Ovary (tissue), 9 donors: ENCODE data around the gene ANKDD1B. TPM values are rescaled to one million over a fixed set of nuclear protein-coding genes. Genes with fewer than 3 reads are reported as not detected.

Experiments
- DNase-seq, 5 donors: peaks; one replicate each; pipeline ENCODE4 v3.0.0-alpha.2; 2019 to 2020
- H3K27ac ChIP-seq, 2 donors: fragments of 200-600 bp; one replicate each; pipeline versions ENCODE4 v1.5.1 to v1.8.0; 2019 to 2022
- H3K27me3 ChIP-seq: fragments of 200-600 bp; one replicate; pipeline ENCODE4 v1.8.0; 2022
- H3K36me3 ChIP-seq: fragments of 200-600 bp; sonication (generic); one replicate; pipeline ENCODE4 v1.5.1; 2019
- H3K4me1 ChIP-seq: one replicate; pipeline ENCODE4 v1.8.1; 2013; ENCODE audit warnings: mild to moderate bottlenecking, moderate library complexity; ENCODE audit not compliant: insufficient read depth
- H3K4me3 ChIP-seq: fragments of 200-600 bp; sonication (generic); one replicate; pipeline ENCODE4 v1.5.1; 2017
- H3K9me3 ChIP-seq, 2 donors: fragments of 200-600 bp in 1 of 2; sonication (generic) in 1 of 2; one replicate each; pipeline versions ENCODE4 v1.5.1 to v1.8.1; 2013 to 2019; ENCODE audit warnings: mild to moderate bottlenecking in 1 of 2, moderate library complexity in 1 of 2
- EP300 ChIP-seq: sonication (generic); formaldehyde crosslinking; IDR thresholded peaks from one replicate; pipeline ENCODE4 v1.6.1; 2017; ENCODE audit warnings: antibody characterized with exemption
- POLR2A ChIP-seq: fragments of 450-650 bp; IDR thresholded peaks from one replicate; pipeline ENCODE4 v1.6.1; 2017; ENCODE audit warnings: antibody characterized with exemption, mild to moderate bottlenecking, moderate library complexity
- WGBS, 3 donors: extraction: QIAGEN DNeasy Blood & Tissue Kit in 1 of 3; methylation state at CpG; one replicate each; pipeline versions ENCODE4 v1.1.5 to v1.1.7; 2013 to 2017; 5-methylcytosine and 5-hydroxymethylcytosine counted together
- intact Hi-C, 4 donors: fragments of 100-400 bp; cut with DNase I; formaldehyde crosslinking; loops; one replicate each; pipeline versions ENCODE4 v1.11.0 to v1.15.1; 2022 to 2023
- polyA plus RNA-seq, 2 donors: library from polyadenylated mRNA; stranded (reverse); fragments of 200-250 nt in 1 of 2; fragments of 350-450 nt in 1 of 2; fragmentation: Illumina TruSeq in 1 of 2; extraction: RNeasy Lipid Tissue Mini Kit (QIAGEN cat#74804) in 1 of 2; gene quantifications; one replicate each; pipeline ENCODE4 v1.2.3, GENCODE V29; 2013 to 2014
- total RNA-seq, 7 donors: library from RNA; depleted of rRNA in 2 of 7; stranded (reverse); fragments of >200 nt in 2 of 7; fragmentation: NEBNext Ultra II Directional in 3 of 7; extraction: Animal tissue kit (Norgen Biotek cat#: 25700) in 3 of 7; gene quantifications; one replicate each; pipeline versions ENCODE4 v1.1.0 to v1.2.4, GENCODE V29; 2016 to 2023
- TF ChIP-seq, protein P1 (sequence below), 3 donors: fragments of 450-650 bp in 2 of 3; fragments of 200-600 bp in 1 of 3; IDR thresholded peaks; one replicate each; pipeline versions ENCODE4 v1.5.1 to v1.8.0; 2016 to 2022; ENCODE audit warnings: antibody characterized with exemption in 3 of 3, mild to moderate bottlenecking in 1 of 3
- donor health status: DM: no; HTN: no; CAD: no; lungs with moderate emphysema.
- donor health status: DM: no; HTN: no; CAD: no.
- donor health status: Bipolar disorder and iron deficiency.
- donor health status: DM: yes; HTN: yes; CAD: no.
- donor health status: DM: no; HTN: no; CAD: no.
- donor health status: DM: yes; HTN: yes; CAD: no.

Gene ANKDD1B
- total and polyA plus RNA-seq, 9 donors: 0.34 to 6.8 (median 0.79) TPM; not detected in 2

DNA sequence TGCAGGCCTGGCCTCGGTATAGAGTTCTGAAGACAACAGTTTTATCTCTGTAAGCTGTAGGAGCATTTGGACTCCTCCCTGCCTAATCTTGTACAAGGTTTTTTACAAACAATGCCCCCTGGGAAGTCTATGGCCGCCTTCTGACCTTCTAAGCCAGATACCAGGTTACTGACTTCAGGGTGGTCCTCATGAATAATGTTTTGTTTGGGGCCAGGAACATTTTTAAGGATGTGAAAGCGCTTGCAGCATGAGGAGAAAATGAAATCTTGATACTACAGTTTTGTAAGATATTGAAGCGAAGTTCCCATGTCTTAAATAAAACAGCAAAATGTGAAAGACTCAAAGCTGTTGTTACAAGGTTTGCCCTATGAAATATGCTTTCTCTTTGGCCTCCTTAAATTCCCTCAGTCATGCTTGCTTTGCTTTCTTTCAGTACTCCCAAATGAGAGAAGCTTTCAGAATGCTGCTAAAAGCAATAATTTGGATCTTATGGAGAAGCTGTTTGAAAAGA is 5.2 kb downstream of the ANKDD1B start:
- TF ChIP-seq, protein P1, sequence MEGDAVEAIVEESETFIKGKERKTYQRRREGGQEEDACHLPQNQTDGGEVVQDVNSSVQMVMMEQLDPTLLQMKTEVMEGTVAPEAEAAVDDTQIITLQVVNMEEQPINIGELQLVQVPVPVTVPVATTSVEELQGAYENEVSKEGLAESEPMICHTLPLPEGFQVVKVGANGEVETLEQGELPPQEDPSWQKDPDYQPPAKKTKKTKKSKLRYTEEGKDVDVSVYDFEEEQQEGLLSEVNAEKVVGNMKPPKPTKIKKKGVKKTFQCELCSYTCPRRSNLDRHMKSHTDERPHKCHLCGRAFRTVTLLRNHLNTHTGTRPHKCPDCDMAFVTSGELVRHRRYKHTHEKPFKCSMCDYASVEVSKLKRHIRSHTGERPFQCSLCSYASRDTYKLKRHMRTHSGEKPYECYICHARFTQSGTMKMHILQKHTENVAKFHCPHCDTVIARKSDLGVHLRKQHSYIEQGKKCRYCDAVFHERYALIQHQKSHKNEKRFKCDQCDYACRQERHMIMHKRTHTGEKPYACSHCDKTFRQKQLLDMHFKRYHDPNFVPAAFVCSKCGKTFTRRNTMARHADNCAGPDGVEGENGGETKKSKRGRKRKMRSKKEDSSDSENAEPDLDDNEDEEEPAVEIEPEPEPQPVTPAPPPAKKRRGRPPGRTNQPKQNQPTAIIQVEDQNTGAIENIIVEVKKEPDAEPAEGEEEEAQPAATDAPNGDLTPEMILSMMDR (IDR thresholded peaks at IDR 0.05): no peak
- TF ChIP-seq POLR2A (no peak), EP300 (no peak)
- intact Hi-C loops: no loop called here
- no peak overlapping the region for H3K4me3 ChIP-seq
- H3K4me1 ChIP-seq: peaks cover 7% of the 10 kb centered on the region
- H3K36me3 ChIP-seq: no peaks in the 10 kb centered on the region
- no peaks in the 10 kb centered on the region for H3K27me3 ChIP-seq
- DNase-seq: no peak
- H3K9me3 ChIP-seq: no peaks in the 10 kb centered on the region
- H3K27ac ChIP-seq: no peak overlapping the region
- WGBS, 3 donors: 16 to 23% (median 18%) methylated on average over 4 of the region's 4 CpGs

GRCh38 chr5:75616971-75617621 is 5.8 kb downstream of the ANKDD1B start:
- no peak for DNase-seq
- TF ChIP-seq, protein P1 (IDR thresholded peaks at IDR 0.05): no peak
- TF ChIP-seq EP300: no peak
- no peak for TF ChIP-seq POLR2A
- intact Hi-C loops: no loop called here
- H3K4me3 ChIP-seq: no peak overlapping the region
- no peaks in the 10 kb centered on the region for H3K36me3 ChIP-seq
- H3K9me3 ChIP-seq: no peaks in the 10 kb centered on the region
- peaks cover 7% of the 10 kb centered on the region for H3K4me1 ChIP-seq
- H3K27ac ChIP-seq: no peak overlapping the region
- whole genome bisulfite sequencing, 3 donors: 10 to 17% (median 16%) methylated on average over 7 of the region's 7 CpGs
- H3K27me3 ChIP-seq: no peaks in the 10 kb centered on the region

DNA sequence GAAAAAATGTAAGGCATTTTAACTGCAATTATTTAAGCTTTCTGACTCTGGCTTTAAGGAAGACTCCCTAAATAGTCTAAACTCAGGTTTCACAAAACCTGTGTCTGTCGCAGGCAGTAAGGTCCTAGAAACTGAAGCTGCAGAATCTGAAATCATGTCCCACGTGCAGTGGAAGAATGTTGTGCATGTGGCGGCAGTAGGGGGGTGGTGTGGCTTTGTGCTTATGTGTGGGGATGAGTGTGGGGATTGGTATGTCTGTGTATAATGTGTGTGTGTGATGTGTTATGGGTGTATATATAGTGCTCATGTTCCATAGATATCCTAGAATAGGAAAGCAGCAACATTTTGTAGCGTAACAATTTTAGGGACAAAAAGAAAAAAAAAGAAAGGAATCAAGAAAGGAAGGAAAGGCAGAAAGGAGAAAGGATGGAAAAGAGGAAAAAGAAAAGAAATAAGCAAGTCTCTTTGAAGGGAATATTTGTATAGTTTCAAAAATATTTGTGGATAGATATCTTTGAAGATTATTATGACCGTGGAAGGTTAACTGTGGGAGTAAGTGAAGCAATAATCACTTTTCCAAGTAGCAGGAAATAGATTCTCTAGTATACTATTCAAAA is 6.6 kb downstream of the ANKDD1B start:
- no peaks in the 10 kb centered on the region for H3K9me3 ChIP-seq
- WGBS, 3 donors: 66 to 77% (median 66%) methylated on average over 5 of the region's 5 CpGs
- H3K4me1 ChIP-seq: peaks cover 7% of the 10 kb centered on the region
- TF ChIP-seq POLR2A (no peak), EP300 (no peak)
- TF ChIP-seq, protein P1 (IDR thresholded peaks at IDR 0.05): no peak
- intact Hi-C loops: no loop called here
- H3K36me3 ChIP-seq: no peaks in the 10 kb centered on the region
- H3K4me3 ChIP-seq: no peak overlapping the region
- no peaks in the 10 kb centered on the region for H3K27me3 ChIP-seq
- DNase-seq: no peak
- no peak overlapping the region for H3K27ac ChIP-seq

DNA sequence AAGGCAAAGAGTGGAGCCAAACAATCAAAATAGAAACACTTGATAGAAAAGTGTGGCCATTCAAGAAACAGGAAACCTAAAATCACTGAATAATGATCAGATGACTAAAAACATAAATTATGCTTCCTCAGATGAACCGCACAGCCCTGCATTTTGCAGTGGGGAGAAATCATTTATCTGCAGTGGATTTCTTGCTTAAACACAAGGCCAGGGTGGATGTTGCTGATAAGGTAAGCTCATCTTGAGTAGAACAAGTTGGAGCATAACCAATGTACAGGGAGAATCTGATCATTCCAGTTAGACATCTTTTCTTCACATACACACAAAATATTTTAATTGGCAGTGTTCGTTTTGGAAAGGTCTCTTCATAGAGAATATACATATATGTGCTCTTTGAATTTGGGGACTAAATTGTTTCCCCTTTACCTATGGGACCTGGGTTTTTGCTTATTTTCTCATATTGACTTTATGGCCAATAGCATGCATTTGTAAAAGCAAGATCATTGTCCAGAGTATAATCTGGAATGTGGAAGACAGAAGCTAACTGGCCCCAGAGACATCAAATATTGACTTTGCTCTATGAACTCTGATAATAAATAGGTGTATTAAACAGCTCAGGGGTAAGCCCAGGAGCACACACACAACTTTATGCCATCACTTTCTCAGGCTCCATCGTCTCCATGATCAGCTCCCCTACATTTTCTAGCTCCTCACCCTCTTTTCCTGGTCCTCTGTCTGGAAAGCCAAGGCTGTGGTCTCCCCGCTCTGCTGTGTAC is 9.1 kb downstream of the ANKDD1B start:
- intact Hi-C loops: no loop called here
- Histone ChIP-seq H3K27ac (no peak overlapping the region), H3K27me3 (no peaks in the 10 kb centered on the region), H3K9me3 (no peaks in the 10 kb centered on the region), H3K36me3 (no peaks in the 10 kb centered on the region), H3K4me1 (peaks cover 9% of the 10 kb centered on the region), H3K4me3 (no peak overlapping the region)
- WGBS, 3 donors: 83 to 87% (median 83%) methylated on average over 4 of the region's 4 CpGs
- DNase-seq: no peak
- no peak for TF ChIP-seq EP300
- no peak for TF ChIP-seq POLR2A
- TF ChIP-seq, protein P1 (IDR thresholded peaks at IDR 0.05): no peak
